ENCODE data around the gene NR3C1.
"Not testable (repeated sequence)": the region's sequence is repeated elsewhere in the genome, so short reads cannot be mapped to it uniquely, and the experiment has no call there.

NR3C1 gene

DNA sequence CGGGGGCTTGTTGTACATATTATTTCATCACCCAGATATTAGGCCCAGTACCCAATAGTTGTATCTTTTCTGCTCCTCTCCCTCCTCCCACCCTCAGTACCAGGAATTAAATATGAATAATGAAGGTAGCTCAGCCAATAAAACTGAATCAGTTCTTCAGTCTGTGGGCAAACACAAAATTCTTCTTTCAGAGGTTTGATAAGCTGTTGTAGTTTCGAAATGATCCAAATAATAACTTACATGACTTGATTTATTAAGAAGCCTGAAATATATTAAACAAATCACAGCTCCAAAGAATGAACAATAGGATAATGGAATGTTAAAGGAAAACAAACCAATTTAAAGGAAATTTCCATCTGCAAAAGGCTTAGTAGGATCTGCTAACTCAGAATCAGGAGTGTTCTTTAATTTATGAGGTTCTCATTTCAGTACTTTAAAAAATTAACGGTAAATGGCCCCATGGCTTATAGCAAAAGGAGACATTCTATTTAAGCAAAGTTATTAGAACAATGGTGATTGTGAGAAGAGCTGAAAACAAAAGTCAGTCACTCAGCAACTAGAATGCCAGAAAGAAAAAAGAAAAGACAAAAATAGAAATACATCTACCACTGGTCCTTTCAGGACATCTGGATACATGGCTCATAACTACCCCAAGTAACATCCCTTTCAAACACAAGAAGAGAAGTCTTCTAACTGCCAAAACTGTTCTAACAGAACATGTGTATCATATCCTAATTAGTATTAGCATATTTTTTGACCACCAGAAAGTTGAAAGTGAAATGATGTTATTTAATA, 62.4 kb downstream of the NR3C1 start:
- DNase-seq, result no peak

DNA sequence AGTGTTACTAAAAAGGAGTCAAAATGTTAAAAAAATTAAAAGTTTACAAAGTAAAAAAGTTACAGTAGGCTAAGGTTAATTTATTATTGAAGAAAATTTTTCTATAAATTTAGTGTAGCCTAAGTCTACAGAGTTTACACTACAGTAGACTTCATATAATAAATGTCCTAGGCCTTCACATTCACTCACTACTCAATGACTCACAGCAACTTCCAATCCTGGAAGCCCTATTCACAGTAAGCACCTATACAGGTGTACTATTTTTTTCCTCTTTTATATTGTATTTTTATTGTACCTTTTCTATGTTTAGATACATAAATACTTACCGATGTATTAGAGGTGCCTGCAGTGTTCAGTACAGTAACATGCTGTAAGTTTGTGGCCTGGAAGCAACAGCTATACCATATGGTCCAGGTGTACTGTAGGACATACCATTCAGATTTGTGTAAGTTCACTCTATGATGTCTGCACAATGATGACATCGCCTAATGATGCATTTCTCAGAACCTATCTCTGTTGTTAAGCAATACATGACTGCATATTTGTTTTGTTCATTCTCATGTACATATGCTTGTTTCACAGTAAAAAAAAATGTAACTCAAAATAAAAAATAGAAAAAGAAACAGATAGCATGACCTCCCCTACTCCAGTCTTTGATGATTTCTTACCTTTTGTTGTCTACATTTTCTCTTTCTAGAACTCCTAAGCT, 64.7 kb downstream of the NR3C1 start:
- DNase-seq, result no peak

DNA sequence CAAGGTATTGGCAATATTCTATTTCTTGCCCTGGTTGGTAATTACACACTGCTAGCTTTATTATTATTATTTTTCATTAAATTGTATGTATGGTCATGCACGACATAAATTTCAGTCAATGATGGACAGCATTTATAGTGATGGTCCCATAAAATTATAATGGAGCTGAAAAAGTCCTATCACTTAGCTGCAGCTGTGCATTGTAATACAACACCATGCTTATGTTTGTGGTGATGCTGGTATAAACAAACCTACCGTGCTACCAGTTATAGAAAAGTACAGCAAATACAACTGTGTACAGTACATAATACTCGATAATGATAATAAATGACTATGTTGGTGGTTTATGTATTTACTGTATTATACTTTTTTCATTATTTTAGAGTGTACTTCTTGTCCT, 65.5 kb downstream of the NR3C1 start:
- DNase-seq, result no peak

DNA sequence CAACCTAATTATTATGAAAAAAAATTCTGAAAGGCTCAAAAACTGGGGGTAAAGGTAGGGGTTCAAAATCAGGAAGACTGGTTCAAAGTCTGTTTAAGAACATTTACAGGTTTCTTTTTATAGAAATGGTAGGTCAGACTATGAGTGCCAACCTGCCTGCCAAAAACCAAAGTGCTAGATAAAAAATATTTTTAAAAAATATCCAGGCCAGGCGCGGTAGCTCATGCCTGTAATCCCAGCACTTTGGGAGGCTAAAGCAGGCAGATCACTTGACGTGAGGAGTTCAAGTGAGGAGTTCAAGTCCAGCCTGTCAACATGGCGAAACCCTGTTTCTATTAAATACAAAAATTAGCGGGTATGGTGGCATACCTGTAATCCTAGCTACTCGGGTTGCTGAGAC, 67.0 kb downstream of the NR3C1 start:
- DNase-seq, result no peak

DNA sequence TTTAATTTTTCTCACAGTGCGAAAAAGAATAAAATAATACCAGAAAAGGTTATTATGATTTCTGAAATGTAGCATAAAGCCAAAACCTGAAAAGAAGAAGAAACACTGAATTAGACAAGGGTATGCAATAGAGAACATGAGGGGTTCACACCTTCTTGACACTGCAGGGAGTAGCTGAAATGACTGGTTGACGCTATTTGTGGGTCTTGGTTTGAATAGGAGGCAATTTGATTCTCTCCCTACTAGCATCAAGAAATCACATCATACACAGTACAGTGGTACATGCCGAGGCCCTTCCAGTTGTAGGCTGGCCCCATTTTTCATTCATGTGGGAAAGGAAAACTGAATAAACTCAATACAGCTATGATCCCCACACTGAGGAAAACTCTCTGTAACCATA, 68.6 kb downstream of the NR3C1 start:
- no peak for DNase-seq

DNA sequence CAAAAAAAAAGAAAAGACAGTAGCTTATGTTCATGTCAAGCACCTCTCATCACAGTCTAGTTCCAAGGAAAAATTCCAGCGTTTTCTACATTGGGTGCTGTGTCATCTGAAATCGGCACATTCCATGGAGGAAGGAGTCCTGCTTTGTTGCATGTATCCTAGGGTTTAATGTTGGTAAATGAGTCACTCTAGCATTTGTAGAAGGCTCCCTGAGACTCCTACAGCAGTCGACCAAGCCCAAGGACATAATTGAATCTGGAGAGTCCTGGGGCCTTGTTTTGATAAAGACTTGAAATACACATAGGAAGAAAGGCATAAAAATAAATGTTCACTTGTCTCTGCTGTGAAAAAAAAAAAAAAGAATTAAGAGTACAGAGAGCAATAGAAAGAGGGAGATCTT, 69.1 kb downstream of the NR3C1 start:
- not testable (repeated sequence) for DNase-seq

DNA sequence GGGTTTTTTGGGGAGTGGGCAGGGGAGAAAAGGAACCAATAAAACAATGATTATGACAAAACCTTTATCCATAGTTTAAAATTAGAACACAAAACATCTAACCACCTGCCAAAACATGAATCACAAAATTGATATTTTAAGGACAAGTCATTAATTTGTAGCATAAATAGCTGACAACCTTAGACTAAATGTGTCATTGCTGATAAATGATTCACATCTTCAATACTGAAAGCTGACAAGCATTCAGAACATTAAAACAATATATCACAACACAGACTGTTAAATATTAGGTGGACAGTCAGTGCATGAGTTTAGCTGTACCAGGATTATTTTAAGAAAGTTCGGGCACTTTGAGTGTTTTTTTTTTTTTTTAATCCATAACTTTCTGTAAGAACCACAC, 71.5 kb downstream of the NR3C1 start:
- no peak for DNase-seq

DNA sequence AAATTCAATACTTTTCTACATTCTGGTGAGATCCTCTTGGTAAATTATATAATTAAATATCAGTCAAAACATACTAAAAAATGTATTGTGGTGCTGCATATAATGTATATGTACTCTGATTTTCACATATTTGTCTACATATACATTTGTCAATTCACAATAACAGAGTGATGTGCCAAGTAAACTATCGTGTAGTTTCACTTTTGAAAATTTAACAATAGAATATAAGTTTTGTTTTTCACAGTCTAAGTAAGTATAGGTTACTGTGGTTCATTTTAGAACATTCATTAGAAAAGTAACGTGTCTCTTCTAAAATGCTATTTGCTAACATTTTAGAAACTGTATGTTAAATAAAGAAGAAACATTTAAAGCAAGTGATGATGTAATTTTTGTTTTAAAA, 73.6 kb downstream of the NR3C1 start:
- no peak for DNase-seq

DNA sequence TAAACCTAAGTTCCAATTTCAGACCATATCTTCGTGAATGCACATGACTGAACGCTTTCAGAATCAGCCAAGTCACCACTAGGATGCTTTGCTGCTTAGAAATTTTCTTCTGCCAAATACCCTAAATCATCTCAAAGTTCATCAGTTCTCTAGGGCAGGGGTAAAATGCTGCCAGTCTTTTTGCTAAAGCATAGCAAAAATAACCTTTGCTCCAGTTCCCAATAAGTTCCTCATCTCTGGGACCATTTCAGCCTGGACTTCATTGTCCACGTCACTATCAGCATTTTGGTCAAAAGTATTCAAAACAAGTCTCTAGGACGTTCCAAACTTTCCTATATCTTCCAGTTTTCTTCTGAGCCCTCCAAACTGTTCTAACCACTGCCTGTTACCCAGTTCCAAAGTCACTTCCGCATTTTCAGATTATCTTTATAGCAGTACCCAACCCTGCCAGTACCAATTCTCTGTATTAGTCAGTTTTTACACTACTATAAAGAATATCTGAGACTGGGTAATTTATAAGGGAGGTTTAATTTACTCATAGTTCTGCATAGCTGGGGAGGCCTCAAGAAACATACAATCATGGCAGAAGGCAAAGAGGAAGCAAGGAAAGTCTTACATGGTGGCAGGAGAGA, 74.8 kb downstream of the NR3C1 start:
- no peak for DNase-seq

DNA sequence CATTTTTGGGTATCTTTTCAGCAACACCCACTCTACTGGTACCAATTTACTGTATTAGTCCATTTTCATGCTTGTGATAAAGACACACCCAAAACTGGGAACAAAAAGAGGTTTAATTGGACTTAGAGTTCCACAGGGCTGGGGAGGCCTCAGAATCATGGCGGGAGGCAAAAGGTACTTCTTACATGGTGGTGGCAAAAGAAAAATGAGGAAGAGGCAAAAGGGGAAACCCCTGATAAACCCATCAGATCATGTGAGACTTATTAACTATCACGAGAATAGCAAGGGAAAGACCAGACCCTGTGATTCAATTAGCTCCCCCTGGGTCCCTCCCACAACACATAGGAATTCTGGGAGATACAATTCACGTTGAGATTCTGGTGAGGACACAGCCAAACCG, 78.4 kb downstream of the NR3C1 start:
- DNase-seq, result not testable (repeated sequence)

DNA sequence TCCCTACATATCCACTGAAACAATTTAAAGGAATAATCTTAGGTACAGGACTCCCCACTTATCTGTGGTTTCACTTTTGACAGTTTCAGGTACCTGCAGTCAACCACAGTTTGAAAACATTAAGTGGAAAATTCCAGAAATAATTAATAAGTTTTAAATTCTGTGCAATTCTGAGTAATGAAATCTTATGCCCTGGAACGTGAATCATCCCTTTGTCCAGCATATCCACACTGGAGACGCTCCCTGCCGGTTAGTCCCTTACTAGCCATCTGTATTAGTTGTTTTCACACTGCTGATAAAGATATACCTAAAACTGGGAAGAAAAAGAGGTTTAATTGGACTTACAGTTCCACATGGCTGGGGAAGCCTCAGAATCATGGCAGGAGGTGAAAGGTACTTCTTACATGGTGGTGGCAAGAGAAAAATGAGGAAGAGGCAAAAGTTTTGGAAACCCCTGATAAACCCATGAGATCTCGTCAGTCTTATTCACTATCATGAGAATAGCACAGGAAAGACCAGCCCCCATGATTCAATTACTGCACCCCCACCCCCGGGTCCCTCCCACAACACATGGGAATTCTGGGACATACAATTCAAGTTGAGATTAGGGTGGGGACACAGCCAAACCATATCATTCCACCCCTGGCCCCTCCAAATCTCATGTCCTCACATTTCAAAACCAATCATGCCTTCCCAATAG, 80.4 kb downstream of the NR3C1 start:
- DNase-seq, result not testable (repeated sequence)

DNA sequence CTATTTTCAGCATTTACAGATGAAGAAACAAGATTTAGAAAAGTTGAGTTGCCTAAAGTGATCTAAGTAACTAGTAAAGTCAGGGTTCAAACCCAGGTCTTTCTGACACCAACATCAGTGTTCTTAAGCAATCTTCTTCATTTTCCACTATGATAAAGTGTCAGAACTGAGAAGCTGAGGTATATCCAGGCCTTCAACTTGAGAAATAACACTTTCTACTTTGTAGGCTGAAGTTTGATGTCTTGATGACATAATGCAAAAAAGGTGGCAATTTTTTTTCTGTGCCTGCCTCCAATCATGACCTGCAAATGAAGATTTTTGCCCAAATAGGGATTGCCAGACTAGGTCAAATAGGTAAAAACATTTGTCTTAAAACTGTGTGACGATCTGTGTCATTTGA, 81.3 kb downstream of the NR3C1 start:
- no peak for DNase-seq

DNA sequence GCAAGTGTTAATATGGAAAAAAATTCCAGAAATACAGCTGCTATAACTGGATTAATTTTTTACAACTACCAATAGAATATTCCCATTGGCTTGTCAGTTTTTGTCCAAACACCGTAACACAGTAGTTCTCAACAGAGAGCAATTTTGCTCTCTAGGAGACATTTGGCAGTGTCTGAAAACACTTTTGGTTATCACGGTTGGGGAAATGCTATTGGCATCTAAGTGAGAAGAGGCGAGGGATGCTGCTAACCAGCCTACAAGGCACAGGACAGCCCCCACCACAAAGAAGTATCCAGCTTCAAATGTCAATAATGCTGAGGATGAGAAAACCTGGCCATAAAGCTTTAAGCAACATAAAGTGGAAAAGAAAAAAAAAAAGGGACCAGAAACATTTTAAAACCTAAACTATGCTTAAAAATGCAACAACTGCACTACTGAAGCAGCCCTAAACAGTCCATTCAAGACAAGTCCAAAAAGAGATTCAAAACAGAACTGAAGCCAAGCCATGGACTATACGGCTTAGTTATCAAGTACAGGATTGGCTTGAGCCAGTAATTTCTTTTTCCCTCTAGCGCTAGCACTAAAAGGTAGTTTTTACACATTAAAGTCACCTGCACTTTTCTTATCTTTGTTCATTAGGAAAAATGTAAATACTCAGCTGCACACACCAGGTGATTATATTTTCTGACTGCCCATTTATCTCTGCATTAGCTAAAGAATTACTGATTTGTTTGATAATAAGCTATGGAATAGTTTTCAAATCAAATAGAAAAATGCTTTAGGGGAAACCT, 83.9 kb downstream of the NR3C1 start:
- DNase-seq, result no peak

DNA sequence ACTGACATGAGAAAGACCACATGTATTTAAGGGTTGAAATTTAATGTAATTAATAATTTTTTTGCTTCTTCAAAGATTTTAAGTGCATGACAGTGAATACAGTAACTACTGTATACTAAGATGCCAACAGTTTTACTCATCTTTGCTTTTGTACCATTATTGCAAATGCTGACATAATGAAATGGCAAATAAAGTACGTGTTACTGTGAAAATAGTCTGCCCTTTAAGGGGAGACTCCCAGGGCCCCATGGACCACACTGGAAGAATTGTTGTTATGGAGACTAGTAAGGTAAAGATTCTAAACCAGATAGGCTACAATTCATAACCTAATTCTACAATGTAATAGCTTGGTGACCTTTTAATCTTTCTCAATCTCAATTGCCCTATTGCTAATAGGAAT, 84.7 kb downstream of the NR3C1 start:
- DNase-seq, result no peak

DNA sequence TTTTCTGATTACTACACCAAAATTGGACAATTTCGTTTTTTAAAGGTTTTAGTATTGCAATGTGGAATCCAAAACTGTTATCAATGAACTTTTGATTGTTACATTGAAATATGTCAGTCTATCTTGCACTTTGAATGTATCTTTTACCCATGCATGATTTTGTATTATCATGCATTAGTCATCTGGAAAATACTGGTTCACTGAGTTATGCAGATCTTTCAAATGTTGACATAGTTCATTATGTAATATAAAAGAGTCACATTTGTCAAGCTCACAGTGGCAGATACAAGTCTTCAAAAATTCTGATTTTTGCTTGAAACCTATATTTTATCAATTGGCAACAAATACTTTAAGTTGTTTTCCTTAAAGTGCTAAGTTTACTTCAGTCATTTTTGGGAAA, 85.2 kb downstream of the NR3C1 start:
- no peak for DNase-seq

DNA sequence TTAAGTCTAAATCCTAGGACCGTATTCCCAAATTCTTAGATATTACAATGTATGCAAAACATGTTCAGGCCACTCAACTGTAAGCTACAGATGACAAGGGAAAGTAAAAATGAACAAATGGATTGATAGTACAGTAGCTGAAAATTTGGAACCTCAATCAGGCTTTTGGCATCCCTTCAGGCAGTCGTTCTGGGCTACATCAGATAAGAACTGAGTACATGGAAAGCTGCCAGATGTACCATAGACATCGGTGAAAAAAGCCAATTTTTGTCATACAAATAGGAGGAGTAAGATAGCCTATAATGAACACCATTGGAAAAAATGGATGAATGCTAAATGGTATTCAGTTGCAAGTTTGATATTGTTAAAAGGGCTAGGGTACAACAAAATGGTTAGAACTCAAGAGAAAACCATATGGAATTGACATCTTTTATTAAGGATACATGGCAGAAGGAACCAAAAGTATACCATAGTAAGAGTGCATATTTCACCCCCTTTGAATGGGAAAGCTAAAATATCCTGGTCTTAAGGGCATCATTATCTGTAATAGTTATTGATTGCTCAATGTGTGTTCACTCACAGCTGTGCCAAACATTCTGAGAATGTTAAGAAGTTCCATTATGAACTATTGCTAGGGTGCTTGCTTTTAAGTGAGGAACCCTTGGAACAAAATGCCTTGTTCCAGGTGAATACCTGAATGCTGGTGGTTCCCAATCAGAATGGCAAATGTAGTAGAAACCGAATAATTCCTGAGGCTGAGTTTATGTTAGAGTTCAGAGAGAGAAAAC, 86.4 kb downstream of the NR3C1 start:
- no peak for DNase-seq

DNA sequence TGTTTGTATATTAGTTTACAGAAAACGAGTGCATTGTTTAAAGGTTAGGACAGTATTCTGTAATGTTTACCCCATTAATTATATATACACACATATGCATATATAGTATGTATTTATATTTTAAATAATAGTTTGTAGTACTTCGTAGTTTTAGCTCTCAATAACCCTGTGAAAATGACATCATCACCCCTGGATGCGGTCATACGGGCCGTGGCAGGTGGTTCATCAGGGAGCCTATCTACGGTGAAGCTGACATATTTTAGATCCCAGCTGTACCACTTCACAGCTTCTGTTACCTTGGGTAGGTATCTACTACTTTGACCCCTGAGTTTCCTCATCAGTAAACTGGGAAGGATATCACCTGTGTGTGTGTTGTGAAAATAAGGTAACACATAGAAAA, 87.1 kb downstream of the NR3C1 start:
- no peak for DNase-seq

DNA sequence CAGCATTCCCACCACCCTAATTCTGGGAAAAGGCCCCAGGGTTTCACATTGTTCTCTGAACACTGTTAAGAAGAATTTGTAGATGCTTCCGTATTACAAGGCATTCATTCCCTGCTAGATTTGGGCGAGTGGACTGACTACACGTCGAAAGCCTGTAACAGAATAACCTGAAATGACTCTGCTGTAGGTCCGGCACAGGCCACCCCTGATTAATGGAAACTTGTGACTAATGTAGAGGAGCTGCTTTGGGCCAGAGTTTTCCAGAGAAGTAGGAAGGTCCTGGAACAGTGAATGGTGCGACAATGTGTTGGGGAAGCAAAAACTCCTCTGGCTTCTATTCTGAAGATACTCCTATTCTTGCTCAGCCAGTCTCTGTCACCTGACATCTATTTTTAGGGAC, 87.6 kb downstream of the NR3C1 start:
- DNase-seq, result no peak

DNA sequence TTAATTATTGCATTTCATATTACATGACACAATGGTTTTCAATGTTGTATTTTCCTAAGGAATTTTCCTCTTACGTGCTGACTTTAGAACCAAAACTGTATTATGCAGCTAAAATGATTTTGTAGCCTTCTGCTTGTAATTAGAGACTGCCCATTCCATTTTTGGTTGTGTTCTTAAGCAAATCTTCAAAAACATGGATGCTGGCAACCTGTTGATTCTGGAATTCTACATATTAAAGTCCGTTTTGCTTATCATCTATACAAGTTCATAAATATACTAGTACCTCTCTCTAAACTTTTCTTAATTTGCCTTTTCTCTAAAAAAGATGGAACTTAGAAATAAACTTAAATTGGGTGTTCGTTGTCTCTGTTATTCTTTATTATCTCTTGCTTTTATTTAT, 88.3 kb downstream of the NR3C1 start:
- no peak for DNase-seq

DNA sequence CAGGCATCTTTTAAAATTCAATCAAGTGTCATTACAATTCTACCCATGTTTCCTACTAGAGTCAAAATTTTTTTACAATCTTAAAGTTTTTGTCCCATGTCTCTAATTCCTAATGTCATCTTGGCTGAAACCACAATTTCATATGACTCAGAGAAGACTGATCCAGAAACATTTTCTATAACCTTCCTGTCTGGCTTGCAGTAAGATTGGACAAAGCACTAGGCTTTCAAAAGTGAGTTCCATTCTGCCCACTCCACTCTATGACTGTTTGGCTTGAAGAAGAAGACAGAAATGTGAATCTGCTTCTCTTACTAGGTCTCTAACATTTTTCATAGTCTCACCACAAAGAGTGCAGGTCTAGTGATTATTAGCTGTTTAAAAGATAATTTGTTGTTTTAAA, 88.8 kb downstream of the NR3C1 start:
- no peak for DNase-seq

Data from amygdala (tissue), 56 donors.